ENCODE data around the gene HRH1. TPM values are rescaled to one million over a fixed set of nuclear protein-coding genes. Genes with fewer than 3 reads are reported as not detected.

The HRH1 gene
- total RNA-seq, 1 donor from 2014 or later: 3.2 TPM

GRCh38 chr3:11297126-11297525, 142.8 kb downstream of the HRH1 start:
- TF ChIP-seq CTCF (IDR thresholded peaks at IDR 0.05; ENCODE audit: insufficient read depth, low read length, poor library complexity, severe bottlenecking): no peak
- Histone ChIP-seq H3K4me3 (ENCODE audit: low read depth, low read length) (no peak overlapping the region), H3K36me3 (ENCODE audit: control insufficient read depth, insufficient read depth, low read length) (no peaks in the 10 kb centered on the region), H3K27me3 (ENCODE audit: control insufficient read depth, insufficient read depth, low read length) (no peaks in the 10 kb centered on the region)
- no peak for DNase-seq (ENCODE audit: low read depth)

GRCh38 chr3:11300970-11301369, 146.7 kb downstream of the HRH1 start:
- H3K4me3 ChIP-seq (ENCODE audit: low read depth, low read length): no peak overlapping the region
- H3K27me3 ChIP-seq (ENCODE audit: control insufficient read depth, insufficient read depth, low read length): no peaks in the 10 kb centered on the region
- no peak for DNase-seq (ENCODE audit: low read depth)
- TF ChIP-seq CTCF (IDR thresholded peaks at IDR 0.05; ENCODE audit: insufficient read depth, low read length, poor library complexity, severe bottlenecking): no peak
- H3K36me3 ChIP-seq (ENCODE audit: control insufficient read depth, insufficient read depth, low read length): no peaks in the 10 kb centered on the region

DNA sequence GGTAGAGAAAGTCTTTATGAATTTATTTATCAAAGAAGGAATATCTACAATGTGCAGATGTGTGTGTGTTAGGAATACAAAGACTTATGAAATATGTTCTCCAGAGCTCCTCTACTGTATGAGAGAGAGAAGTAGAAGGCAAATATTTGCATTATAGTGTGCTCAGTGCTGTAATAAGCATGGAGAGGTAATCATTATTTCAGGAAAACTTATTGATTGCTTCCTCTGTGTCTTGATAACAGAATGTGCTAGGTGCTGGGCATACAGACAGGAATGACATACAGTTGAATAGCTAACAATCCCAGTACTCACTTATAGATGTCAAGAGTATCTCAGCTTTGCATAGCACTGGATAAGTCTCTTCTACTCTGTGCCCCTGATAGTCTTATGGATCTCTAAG, 148.2 kb downstream of the HRH1 start:
- no peak for DNase-seq (ENCODE audit: low read depth)
- Histone ChIP-seq H3K36me3 (ENCODE audit: control insufficient read depth, insufficient read depth, low read length) (no peaks in the 10 kb centered on the region), H3K4me3 (ENCODE audit: low read depth, low read length) (no peak overlapping the region), H3K27me3 (ENCODE audit: control insufficient read depth, insufficient read depth, low read length) (no peaks in the 10 kb centered on the region)
- no peak for TF ChIP-seq CTCF (IDR thresholded peaks at IDR 0.05; ENCODE audit: insufficient read depth, low read length, poor library complexity, severe bottlenecking)

- no peak for DNase-seq (ENCODE audit: low read depth)
- H3K27me3 ChIP-seq (ENCODE audit: control insufficient read depth, insufficient read depth, low read length): no peaks in the 10 kb centered on the region
- no peak overlapping the region for H3K4me3 ChIP-seq (ENCODE audit: low read depth, low read length)
- no peaks in the 10 kb centered on the region for H3K36me3 ChIP-seq (ENCODE audit: control insufficient read depth, insufficient read depth, low read length)
- TF ChIP-seq CTCF (IDR thresholded peaks at IDR 0.05; ENCODE audit: insufficient read depth, low read length, poor library complexity, severe bottlenecking): no peak
Observed at GRCh38 chr3:11304175-11304574, 149.9 kb downstream of the HRH1 start.

- DNase-seq (ENCODE audit: low read depth): no peak
- Histone ChIP-seq H3K36me3 (ENCODE audit: control insufficient read depth, insufficient read depth, low read length) (no peaks in the 10 kb centered on the region), H3K4me3 (ENCODE audit: low read depth, low read length) (no peak overlapping the region), H3K27me3 (ENCODE audit: control insufficient read depth, insufficient read depth, low read length) (no peaks in the 10 kb centered on the region)
- no peak for TF ChIP-seq CTCF (IDR thresholded peaks at IDR 0.05; ENCODE audit: insufficient read depth, low read length, poor library complexity, severe bottlenecking)
Observed at GRCh38 chr3:11305509-11305908, 151.2 kb downstream of the HRH1 start.

DNA sequence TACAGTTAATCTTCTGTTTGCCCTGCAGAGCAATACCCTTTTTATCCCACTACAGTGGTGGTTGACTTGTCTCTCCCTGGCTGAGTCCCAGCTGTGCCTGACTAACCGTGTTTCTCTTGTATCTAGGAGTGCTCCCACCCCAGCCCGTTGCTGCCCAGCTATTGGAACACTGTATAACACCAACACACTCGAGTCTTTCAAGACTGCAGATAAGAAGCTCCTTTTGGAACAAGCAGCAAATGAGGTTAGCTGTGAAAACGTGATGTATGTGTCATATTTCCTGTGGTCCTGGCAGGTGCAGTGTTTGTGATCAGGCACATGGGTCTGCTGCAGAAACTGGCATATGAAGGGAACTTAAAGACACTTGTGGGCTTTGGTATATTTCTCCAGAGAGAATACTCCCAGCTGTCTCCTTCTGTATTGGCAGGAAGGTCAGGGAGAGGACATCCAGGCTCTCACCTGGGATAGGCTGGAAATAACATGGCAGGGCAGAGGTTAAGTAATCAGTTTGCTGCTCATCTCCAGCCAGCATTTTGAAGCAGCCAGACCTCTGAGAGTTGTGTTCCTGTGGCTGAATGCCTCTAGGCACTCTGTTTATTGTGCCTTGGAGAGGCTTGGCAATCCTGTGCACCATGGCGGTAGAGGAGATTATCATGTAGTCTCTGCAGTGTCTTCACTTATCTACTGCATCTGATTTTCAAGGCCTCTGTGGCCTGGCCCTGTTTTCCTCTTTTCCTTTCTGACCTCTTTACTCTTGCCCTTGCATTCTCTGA, 152.7 kb downstream of the HRH1 start:
- Histone ChIP-seq H3K36me3 (ENCODE audit: control insufficient read depth, insufficient read depth, low read length) (no peaks in the 10 kb centered on the region), H3K27me3 (ENCODE audit: control insufficient read depth, insufficient read depth, low read length) (no peaks in the 10 kb centered on the region), H3K4me3 (ENCODE audit: low read depth, low read length) (no peak overlapping the region)
- DNase-seq (ENCODE audit: low read depth): no peak
- TF ChIP-seq CTCF (IDR thresholded peaks at IDR 0.05; ENCODE audit: insufficient read depth, low read length, poor library complexity, severe bottlenecking): no peak

All from kidney epithelial cell (primary cell).